Measurements from ENCODE around the gene TCF7L1. TPM values are rescaled to one million over a fixed set of nuclear protein-coding genes. Genes with fewer than 3 reads are reported as not detected.

Gene TCF7L1
- total and polyA plus RNA-seq, 2 donors (not counting 3 experiments of a cell fraction or from before 2014, with no cell fraction given): 9.6 to 17.4 TPM

DNA sequence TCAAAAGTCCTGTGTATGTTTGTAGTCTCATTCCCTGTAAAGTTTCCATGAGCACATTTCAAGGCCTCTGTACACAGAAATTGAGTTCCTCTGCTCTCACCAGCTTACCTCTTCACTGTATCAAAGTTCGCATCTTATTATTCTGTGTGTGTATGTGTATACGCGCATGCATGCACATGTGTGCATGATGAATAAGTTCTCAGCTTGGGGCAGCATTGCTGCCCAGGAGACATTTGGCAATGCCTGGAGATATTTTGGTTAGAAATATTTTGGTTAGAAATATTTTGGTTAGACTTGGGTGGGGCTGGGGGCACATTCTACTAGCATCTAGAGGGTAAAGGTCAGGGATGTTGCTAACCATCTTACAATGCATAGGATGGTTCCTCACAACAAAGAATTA, 23.4 kb downstream of the TCF7L1 start:
- Histone ChIP-seq H3K4me2 (ENCODE audit: insufficient read depth, low read length) (no peak overlapping the region), H3K79me2 (ENCODE audit: control insufficient read depth, insufficient read depth, low read length) (peaks cover 3% of the 10 kb centered on the region), H2AFZ (ENCODE audit: low read depth, low read length) (no peak overlapping the region), H3K9ac (replicated peaks; ENCODE audit: extremely low read depth, insufficient read depth, low read length) (no peak overlapping the region), H3K27ac (ENCODE audit: insufficient read depth, low read depth, low read length) (no peak overlapping the region), H3K9me3 (replicated peaks; ENCODE audit: control insufficient read depth, insufficient read depth, low read length) (no peaks in the 10 kb centered on the region), H3K9me1 (replicated peaks; ENCODE audit: control insufficient read depth, extremely low read depth, insufficient read depth, low read length) (no peaks in the 10 kb centered on the region), H3K27me3 (ENCODE audit: control insufficient read depth in 2 of 2, insufficient read depth in 2 of 2, low read length in 2 of 2) (no peaks in the 10 kb centered on the region), H4K20me1 (replicated peaks; ENCODE audit: control insufficient read depth, extremely low read depth, insufficient read depth, low read length) (no peaks in the 10 kb centered on the region), H3K4me3 (replicated peaks in 1 of 3; ENCODE audit: insufficient read depth in 1 of 3, low read depth in 1 of 3, low read length in 3 of 3) (no peak overlapping the region), H3K36me3 (ENCODE audit: control insufficient read depth in 2 of 2, extremely low read depth in 1 of 2, insufficient read depth in 2 of 2, low read length in 2 of 2) (no peaks in the 10 kb centered on the region), H3K4me1 (ENCODE audit: control insufficient read depth, extremely low read depth, insufficient read depth, low read length) (peaks cover 23% of the 10 kb centered on the region)
- dilution Hi-C loops (cut with MboI; ENCODE audit: extremely low pct_ligation_motif_present, low sequenced_read_pairs) (no loop called here), intact Hi-C loops (cut with micrococcal nuclease) (no loop called here)
- FAIRE-seq (no peak), DNase-seq (ENCODE audit: low read depth, low spot score) (no peak)
- POLR2A ChIA-PET: no interaction called here
- CTCF ChIA-PET: interaction anchor here (0.7 to 3.1 kb wide), 9 partner anchors 10 to 144 kb away, joined by 3 to 12 read pairs (median 4); partner anchors contain the start of gene TCF7L1
- no TSS peak for BruUV-seq (replicated peaks)
- TF ChIP-seq JUN (IDR thresholded peaks at IDR 0.05; ENCODE audit: borderline replicate concordance, insufficient read depth, insufficient read length, low read depth) (no peak), GATA2 (IDR thresholded peaks at IDR 0.05; ENCODE audit: insufficient read depth, insufficient read length, low read depth, low read length) (no peak), FOS (IDR thresholded peaks at IDR 0.05; ENCODE audit: borderline replicate concordance, insufficient read depth, low read length) (no peak), POLR2A (IDR thresholded peaks at IDR 0.05; ENCODE audit: low read depth, low read length) (no peak), MYC (IDR thresholded peaks at IDR 0.05; ENCODE audit: low read depth, low read length) (no peak), POLR2AphosphoS5 (IDR thresholded peaks at IDR 0.05; ENCODE audit: insufficient read depth, low read depth, low read length) (no peak), EZH2 (IDR thresholded peaks at IDR 0.05; ENCODE audit: borderline replicate concordance, low read depth, low read length, severe bottlenecking) (no peak)
- TF ChIP-seq, protein P1, sequence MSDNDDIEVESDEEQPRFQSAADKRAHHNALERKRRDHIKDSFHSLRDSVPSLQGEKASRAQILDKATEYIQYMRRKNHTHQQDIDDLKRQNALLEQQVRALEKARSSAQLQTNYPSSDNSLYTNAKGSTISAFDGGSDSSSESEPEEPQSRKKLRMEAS (IDR thresholded peaks at IDR 0.05; ENCODE audit: insufficient read depth, insufficient read length): no peak
- TF ChIP-seq, protein P2, sequence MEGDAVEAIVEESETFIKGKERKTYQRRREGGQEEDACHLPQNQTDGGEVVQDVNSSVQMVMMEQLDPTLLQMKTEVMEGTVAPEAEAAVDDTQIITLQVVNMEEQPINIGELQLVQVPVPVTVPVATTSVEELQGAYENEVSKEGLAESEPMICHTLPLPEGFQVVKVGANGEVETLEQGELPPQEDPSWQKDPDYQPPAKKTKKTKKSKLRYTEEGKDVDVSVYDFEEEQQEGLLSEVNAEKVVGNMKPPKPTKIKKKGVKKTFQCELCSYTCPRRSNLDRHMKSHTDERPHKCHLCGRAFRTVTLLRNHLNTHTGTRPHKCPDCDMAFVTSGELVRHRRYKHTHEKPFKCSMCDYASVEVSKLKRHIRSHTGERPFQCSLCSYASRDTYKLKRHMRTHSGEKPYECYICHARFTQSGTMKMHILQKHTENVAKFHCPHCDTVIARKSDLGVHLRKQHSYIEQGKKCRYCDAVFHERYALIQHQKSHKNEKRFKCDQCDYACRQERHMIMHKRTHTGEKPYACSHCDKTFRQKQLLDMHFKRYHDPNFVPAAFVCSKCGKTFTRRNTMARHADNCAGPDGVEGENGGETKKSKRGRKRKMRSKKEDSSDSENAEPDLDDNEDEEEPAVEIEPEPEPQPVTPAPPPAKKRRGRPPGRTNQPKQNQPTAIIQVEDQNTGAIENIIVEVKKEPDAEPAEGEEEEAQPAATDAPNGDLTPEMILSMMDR (IDR thresholded peaks at IDR 0.05; ENCODE audit: extremely low read depth in 1 of 2, insufficient read depth in 1 of 2, low read depth in 1 of 2, low read length in 2 of 2): no peak

Measured in endothelial cell of umbilical vein (primary cell).